Activated naive CD4-positive, alpha-beta T cell treated with anti-CD3 and anti-CD28 coated beads, Interleukin-2, amount 50 U/mL, for 72 hours (primary cell): ENCODE measurements around the gene UPF2. TPM values are rescaled to one million over a fixed set of nuclear protein-coding genes. Genes with fewer than 3 reads are reported as not detected.
"Not testable (repeated sequence)": the region's sequence is repeated elsewhere in the genome, so short reads cannot be mapped to it uniquely, and the experiment has no call there.

Experiments used
- ATAC-seq, 2 donors: fragments of 150-1000 bp; cut with Tn5 transposase; 2 replicates each; pipeline ENCODE4 v1.10.0; 2021; ENCODE audit warnings: mild to moderate bottlenecking in 2 of 2, moderate library complexity in 2 of 2
- DNase-seq, 2 donors: peaks; one replicate each; pipeline ENCODE4 v3.0.0; 2021 to 2022; ENCODE audit warnings: low spot score in 2 of 2
- H3K27ac Mint-ChIP-seq, 2 donors: one replicate each; pipeline ENCODE4 v1.8.0; 2022; ENCODE audit warnings: mild to moderate bottlenecking in 2 of 2, mixed read lengths in 2 of 2
- H3K36me3 Mint-ChIP-seq, 2 donors: one replicate each; pipeline ENCODE4 v1.8.0; 2022; ENCODE audit warnings: mixed read lengths in 2 of 2
- H3K9me3 Mint-ChIP-seq, 2 donors: one replicate each; pipeline ENCODE4 v1.8.0; 2022; ENCODE audit warnings: mixed read lengths in 2 of 2
- total RNA-seq, 2 donors: library from RNA; stranded (reverse); gene quantifications; one replicate each; pipeline ENCODE4 v1.2.3, GENCODE V29; 2022

The UPF2 gene
- total RNA-seq, 2 donors from 2014 or later, result 40.1 to 42.8 TPM

- no peaks in the 10 kb centered on the region for H3K36me3 Mint-ChIP-seq
- no peak overlapping the region for H3K27ac Mint-ChIP-seq
- no peaks in the 10 kb centered on the region for H3K9me3 Mint-ChIP-seq
- ATAC-seq, result no peak
- DNase-seq, result no peak
Measured at GRCh38 chr10:11902646-11903045, 140.0 kb downstream of the UPF2 start.

- no peak overlapping the region for H3K27ac Mint-ChIP-seq
- H3K36me3 Mint-ChIP-seq, result no peaks in the 10 kb centered on the region
- DNase-seq (no peak), ATAC-seq (no peak)
- no peaks in the 10 kb centered on the region for H3K9me3 Mint-ChIP-seq
Measured at GRCh38 chr10:11901833-11902475, 140.7 kb downstream of the UPF2 start.

DNA sequence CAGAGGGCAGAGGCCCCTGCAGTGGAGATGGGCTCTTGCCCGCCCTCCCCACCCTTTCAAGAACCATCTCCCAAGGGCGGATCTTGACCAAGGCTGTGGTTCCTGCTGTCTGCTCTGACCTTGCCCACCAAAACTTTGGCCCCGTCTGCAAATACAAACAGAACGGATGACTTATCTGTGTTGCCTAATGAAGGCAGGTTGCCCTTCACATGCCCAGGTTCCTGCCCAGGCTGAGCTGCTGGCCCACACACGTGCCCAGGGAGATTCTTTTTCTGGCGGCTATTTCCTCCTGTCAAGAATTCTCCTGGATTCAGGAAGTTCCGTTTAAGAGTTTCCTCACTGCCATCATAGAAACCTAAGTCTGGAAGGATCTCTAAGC, 141.2 kb downstream of the UPF2 start:
- DNase-seq (no peak), ATAC-seq (no peak)
- Mint-ChIP-seq H3K36me3 (no peaks in the 10 kb centered on the region), H3K27ac (no peak overlapping the region), H3K9me3 (no peaks in the 10 kb centered on the region)

GRCh38 chr10:11901036-11901301, 141.6 kb downstream of the UPF2 start:
- Mint-ChIP-seq H3K27ac (no peak overlapping the region), H3K36me3 (no peaks in the 10 kb centered on the region), H3K9me3 (no peaks in the 10 kb centered on the region)
- ATAC-seq (no peak), DNase-seq (no peak)

DNA sequence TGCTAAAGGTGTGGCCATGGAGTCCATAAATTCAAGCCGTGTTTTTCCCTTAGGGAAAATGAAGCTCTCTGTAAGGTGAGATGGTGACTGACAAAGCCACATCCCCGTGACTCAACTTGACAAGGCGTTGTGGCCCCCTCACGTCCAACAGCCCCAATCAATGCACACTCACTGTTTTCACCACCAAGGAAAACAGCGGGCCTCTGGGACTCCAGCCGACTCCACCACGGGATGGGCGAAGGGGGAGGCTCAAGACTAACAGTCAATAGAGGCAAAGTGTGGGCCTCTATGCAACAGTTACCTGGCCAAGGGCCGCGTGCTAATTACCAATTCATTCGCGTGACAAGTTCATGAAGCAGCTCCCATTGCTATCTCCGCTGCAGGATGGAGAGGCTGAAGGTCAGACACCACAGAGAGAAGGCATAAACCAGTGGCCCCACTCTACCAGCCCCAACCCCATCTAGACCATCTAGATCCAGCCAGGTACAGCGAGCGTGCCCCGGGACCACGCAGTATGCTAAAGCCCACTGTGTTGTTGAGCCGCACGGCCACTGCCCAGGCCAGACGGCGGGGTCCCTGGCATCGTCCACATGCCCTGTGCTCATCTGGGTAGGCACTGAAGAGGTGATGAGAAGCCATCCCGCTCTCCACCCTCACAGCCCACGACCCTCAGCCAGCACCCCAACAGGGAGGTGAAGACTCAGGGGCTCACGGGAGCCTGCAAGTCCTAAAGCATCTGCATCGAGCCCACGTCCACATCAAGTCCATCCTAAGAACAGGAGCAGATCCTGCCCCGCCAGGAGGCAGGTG, 143.3 kb downstream of the UPF2 start:
- no peak for ATAC-seq
- Mint-ChIP-seq H3K27ac (no peak overlapping the region), H3K9me3 (no peaks in the 10 kb centered on the region), H3K36me3 (no peaks in the 10 kb centered on the region)
- no peak for DNase-seq

GRCh38 chr10:11898372-11899066, 144.1 kb downstream of the UPF2 start:
- H3K36me3 Mint-ChIP-seq, result no peaks in the 10 kb centered on the region
- H3K27ac Mint-ChIP-seq, result no peak overlapping the region
- ATAC-seq, result no peak
- no peaks in the 10 kb centered on the region for H3K9me3 Mint-ChIP-seq
- no peak for DNase-seq

GRCh38 chr10:11898033-11898371, 144.6 kb downstream of the UPF2 start:
- Mint-ChIP-seq H3K27ac (peak overlapping the region in 1 of 2 donors; percentile 12), H3K9me3 (no peaks in the 10 kb centered on the region)

DNA sequence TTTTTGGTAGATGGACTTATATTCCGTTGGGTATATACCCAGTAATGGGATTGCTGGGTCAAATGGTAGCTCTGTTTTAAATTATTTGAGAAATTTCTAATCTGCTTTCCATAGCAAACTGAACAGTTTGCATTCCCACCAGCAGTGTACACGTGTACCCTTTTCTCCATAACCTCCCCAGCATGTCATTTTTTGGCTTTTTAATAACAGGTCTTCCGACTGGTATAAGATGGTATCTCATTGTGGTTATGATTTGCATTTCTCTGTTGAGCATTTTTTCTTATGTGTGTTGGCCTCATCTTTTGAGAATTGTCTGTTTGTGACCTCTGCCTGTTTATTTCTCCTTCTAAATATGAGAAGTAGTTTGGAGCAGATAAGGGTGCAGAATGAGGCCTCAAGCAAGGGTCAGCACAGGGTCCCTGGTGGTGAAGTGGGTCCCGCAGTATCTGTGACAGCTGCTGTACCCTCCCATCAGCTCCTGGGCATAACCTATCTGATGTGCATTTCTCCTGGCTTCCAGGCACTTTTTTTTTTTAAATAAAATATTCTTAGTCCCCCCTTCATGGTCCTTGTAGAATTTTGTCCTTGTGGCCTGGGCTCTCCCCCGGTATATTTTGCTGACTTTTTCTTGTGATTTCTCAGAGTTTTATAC, 145.9 kb downstream of the UPF2 start:
- Mint-ChIP-seq H3K27ac (no peak overlapping the region), H3K9me3 (no peaks in the 10 kb centered on the region), H3K36me3 (no peaks in the 10 kb centered on the region)
- ATAC-seq (no peak), DNase-seq (no peak)

More at GRCh38 chr10:11898033-11898371, 144.6 kb downstream of the UPF2 start:
- DNase-seq (no peak), ATAC-seq (no peak)
- no peaks in the 10 kb centered on the region for H3K36me3 Mint-ChIP-seq

GRCh38 chr10:11895598-11895997, 147.0 kb downstream of the UPF2 start:
- ATAC-seq (no peak), DNase-seq (no peak)
- H3K36me3 Mint-ChIP-seq, result no peaks in the 10 kb centered on the region
- no peak overlapping the region for H3K27ac Mint-ChIP-seq
- H3K9me3 Mint-ChIP-seq, result no peaks in the 10 kb centered on the region

- no peak for ATAC-seq
- Mint-ChIP-seq H3K27ac (no peak overlapping the region), H3K36me3 (no peaks in the 10 kb centered on the region), H3K9me3 (no peaks in the 10 kb centered on the region)
- DNase-seq, result no peak
Measured at GRCh38 chr10:11895108-11895466, 147.5 kb downstream of the UPF2 start.

GRCh38 chr10:11894381-11895107, 148.1 kb downstream of the UPF2 start:
- DNase-seq (no peak), ATAC-seq (no peak)
- Mint-ChIP-seq H3K27ac (no peak overlapping the region), H3K9me3 (no peaks in the 10 kb centered on the region), H3K36me3 (no peaks in the 10 kb centered on the region)

DNA sequence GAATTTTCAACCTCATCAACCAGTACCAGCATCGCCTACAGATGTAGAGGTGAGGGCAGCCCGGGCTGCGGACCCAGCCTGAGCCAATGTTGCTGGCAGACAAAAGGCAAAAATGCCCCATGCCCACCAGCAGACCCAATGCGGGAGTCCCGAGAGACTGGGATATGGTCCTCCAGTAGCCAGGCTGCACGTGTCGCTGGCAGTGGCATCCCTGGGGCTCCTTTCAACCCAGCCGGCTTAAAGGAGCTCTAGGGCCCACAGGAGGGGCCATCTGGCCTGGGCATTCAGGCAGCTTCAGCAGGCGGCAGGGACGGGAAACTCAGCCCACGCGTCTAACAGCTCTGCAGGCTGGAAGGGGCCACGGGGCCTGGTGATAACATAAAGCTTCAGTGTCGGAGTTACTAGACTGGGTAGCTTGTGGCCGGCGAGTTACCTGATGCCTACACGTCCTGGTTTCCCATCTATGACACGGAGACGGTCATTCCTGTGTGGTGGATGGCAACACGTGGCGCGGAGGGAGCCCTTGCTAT, 148.8 kb downstream of the UPF2 start:
- H3K27ac Mint-ChIP-seq, result no peak overlapping the region
- H3K36me3 Mint-ChIP-seq, result no peaks in the 10 kb centered on the region
- ATAC-seq (no peak), DNase-seq (no peak)
- no peaks in the 10 kb centered on the region for H3K9me3 Mint-ChIP-seq

DNA sequence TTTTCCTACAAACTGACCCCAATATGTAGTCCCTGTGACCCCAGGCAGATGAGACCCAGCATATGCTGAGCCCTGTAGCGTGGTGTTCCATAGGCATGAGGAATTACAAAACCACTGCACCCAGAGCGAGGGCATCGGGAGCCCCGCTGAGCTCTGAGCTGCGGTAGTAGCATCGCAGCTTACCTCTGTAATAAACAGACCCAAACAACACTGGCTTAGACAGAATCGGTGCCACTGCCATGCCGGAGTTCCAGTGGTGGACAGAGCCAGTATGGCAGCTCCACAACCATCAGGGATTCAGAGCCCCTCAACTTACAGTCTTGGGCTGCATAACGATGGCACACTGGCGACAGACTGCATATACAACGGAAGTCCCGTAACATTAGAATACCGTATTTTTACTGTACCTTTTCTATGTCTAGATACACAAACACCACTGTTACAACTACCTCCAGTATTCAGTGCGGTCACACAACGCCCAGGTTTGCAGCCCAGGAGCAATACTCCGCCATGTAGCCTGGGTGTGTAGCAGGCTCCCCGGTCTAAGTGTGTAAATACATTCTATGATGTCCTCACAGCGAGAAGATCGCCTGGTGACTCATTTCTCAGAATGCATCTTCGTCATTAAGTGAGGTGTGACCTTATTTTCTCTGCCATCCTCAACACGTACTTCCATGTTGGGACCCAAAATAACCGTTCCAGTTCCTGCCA, 150.7 kb downstream of the UPF2 start:
- ATAC-seq (no peak), DNase-seq (no peak)
- Mint-ChIP-seq H3K36me3 (no peaks in the 10 kb centered on the region), H3K27ac (no peak overlapping the region), H3K9me3 (no peaks in the 10 kb centered on the region)

DNA sequence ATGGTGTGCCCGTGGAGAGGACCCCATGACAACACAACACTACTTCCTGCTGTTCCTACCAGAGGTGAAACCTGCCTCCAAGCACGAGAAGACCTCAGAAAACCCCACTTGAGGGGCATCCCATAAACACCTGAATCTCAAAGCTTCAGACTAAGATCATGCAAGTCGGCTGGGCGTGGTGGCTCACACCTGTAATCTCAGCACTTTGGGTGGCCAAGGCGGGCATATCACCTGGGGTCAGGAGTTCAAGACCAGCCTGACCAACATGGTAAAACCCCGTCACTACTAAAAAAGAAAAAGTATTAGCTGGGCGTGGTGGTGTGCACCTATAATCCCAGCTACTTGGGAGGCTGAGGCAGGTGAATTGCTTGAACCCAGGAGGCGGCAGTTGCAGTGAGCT, 153.3 kb downstream of the UPF2 start:
- DNase-seq, H3K9me3 Mint-ChIP-seq, ATAC-seq, H3K36me3 Mint-ChIP-seq, H3K27ac Mint-ChIP-seq: not testable (repeated sequence)

DNA sequence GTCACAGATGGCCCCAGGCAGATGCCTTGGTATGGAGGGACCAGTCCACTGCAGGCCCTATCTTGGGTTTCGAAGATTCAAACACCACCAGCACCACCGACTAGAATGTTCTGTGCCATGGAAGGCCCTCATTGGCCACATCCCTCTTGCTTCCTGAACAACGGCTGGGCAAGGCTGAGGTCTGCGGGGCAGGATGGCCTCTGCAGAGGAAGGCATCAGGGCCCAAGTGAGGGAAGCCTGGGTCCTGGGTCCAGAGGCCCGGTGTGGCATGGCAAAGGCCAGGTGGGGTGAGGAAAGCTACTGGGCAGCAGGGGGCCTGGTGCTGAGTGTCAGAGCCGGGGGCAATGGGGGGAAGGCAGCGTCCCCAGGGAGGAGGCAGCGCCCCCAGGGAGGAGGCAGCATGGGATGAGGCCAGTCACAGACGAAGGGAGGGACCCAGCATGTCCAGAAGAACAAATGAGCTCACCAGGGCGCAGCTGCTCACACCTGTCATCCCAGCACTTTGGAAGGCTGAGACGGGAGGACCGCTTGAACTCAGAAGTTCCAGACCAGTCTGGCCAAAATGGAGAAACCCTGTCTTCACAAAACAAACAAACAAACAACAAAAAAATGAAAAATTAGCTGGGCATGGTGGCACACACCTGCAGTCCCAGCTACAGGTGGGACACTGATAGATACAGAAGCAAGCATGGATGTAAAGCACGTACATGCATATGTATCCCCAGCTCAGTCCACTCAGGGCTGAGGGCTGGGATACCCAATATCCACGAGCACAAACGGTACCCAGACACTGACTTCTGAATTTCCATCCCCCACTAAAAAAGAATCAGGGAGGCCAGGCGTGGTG, 155.0 kb downstream of the UPF2 start:
- Mint-ChIP-seq H3K36me3 (no peaks in the 10 kb centered on the region), H3K27ac (no peak overlapping the region), H3K9me3 (no peaks in the 10 kb centered on the region)
- DNase-seq (no peak), ATAC-seq (no peak)
